ENCODE measurements around the gene NDUFS8. TPM values are rescaled to one million over a fixed set of nuclear protein-coding genes. Genes with fewer than 3 reads are reported as not detected.

Gene NDUFS8
- total and polyA plus RNA-seq, 2 of the 13 experiments (the other 11 are each of a cell fraction or from before 2014, with no cell fraction given) = 96.7 to 158 TPM

DNA sequence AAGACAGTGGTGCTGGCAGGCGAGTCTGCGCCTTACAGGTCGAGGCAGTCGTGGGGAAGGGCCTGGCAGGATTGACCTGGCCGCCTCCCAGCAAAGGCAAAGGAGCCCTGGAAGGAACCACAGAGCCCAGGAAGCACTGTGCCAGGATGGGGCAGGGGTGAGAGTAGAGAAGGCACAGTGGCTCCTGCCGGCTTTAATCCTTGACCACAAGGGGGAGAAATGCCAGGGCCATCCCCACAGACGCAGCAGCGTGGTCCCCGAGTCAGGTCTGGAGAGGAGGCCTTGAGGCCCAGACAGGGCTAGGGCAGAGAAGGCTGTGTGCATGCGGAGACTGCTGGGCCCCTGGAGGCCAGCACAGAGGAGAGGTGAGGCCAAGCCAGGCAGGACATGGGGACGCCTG lies 9.9 kb upstream of the NDUFS8 start (continued):
- TF ChIP-seq POGK (CRISPR knock-in tag; conservative IDR thresholded peaks at IDR 0.05) (0 out of 2 replicates have a peak, but pooled peaks have one; percentile 58), ZNF768 (CRISPR knock-in tag; IDR thresholded peaks at IDR 0.05) (0 out of 2 replicates have a peak, but pooled peaks have one; percentile 38), NFE2 (CRISPR knock-in tag; IDR thresholded peaks at IDR 0.05) (no peak), ZNF180 (CRISPR knock-in tag; IDR thresholded peaks at IDR 0.05; ENCODE audit: borderline replicate concordance, low read depth) (no peak), SAP130 (CRISPR knock-in tag; IDR thresholded peaks at IDR 0.05; ENCODE audit: low read depth) (peak; percentile 56), ZNF576 (CRISPR knock-in tag; IDR thresholded peaks at IDR 0.05) (no peak), ZSCAN21 (CRISPR knock-in tag; IDR thresholded peaks at IDR 0.05; ENCODE audit: borderline replicate concordance) (peak; percentile 77; the same call in 1 of the 2 replicates), SOX6 (IDR thresholded peaks at IDR 0.05) (no peak), SOX6 (CRISPR knock-in tag; IDR thresholded peaks at IDR 0.05) (0 out of 2 replicates have a peak, but pooled peaks have one; percentile 2), HIC2 (CRISPR knock-in tag; IDR thresholded peaks at IDR 0.05; ENCODE audit: low read depth) (0 out of 2 replicates have a peak, but pooled peaks have one; percentile 48), ZNF510 (CRISPR knock-in tag; IDR thresholded peaks at IDR 0.05; ENCODE audit: low read depth) (0 out of 2 replicates have a peak, but pooled peaks have one; percentile 33), TSC22D2 (CRISPR knock-in tag; IDR thresholded peaks at IDR 0.05; ENCODE audit: borderline replicate concordance) (no peak), TCF7 (IDR thresholded peaks at IDR 0.05; ENCODE audit: low read depth) (no peak)
- TF ChIP-seq, protein P1, sequence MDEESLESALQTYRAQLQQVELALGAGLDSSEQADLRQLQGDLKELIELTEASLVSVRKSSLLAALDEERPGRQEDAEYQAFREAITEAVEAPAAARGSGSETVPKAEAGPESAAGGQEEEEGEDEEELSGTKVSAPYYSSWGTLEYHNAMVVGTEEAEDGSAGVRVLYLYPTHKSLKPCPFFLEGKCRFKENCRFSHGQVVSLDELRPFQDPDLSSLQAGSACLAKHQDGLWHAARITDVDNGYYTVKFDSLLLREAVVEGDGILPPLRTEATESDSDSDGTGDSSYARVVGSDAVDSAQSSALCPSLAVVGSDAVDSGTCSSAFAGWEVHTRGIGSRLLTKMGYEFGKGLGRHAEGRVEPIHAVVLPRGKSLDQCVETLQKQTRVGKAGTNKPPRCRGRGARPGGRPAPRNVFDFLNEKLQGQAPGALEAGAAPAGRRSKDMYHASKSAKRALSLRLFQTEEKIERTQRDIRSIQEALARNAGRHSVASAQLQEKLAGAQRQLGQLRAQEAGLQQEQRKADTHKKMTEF (CRISPR knock-in tag; IDR thresholded peaks at IDR 0.05) = 0 out of 2 replicates have a peak, but pooled peaks have one; percentile 18
- TF ChIP-seq, protein P2, sequence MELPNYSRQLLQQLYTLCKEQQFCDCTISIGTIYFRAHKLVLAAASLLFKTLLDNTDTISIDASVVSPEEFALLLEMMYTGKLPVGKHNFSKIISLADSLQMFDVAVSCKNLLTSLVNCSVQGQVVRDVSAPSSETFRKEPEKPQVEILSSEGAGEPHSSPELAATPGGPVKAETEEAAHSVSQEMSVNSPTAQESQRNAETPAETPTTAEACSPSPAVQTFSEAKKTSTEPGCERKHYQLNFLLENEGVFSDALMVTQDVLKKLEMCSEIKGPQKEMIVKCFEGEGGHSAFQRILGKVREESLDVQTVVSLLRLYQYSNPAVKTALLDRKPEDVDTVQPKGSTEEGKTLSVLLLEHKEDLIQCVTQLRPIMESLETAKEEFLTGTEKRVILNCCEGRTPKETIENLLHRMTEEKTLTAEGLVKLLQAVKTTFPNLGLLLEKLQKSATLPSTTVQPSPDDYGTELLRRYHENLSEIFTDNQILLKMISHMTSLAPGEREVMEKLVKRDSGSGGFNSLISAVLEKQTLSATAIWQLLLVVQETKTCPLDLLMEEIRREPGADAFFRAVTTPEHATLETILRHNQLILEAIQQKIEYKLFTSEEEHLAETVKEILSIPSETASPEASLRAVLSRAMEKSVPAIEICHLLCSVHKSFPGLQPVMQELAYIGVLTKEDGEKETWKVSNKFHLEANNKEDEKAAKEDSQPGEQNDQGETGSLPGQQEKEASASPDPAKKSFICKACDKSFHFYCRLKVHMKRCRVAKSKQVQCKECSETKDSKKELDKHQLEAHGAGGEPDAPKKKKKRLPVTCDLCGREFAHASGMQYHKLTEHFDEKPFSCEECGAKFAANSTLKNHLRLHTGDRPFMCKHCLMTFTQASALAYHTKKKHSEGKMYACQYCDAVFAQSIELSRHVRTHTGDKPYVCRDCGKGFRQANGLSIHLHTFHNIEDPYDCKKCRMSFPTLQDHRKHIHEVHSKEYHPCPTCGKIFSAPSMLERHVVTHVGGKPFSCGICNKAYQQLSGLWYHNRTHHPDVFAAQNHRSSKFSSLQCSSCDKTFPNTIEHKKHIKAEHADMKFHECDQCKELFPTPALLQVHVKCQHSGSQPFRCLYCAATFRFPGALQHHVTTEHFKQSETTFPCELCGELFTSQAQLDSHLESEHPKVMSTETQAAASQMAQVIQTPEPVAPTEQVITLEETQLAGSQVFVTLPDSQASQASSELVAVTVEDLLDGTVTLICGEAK (IDR thresholded peaks at IDR 0.05) = no peak
- TF ChIP-seq, protein P2 (CRISPR knock-in tag; IDR thresholded peaks at IDR 0.05) = no peak
